Muscle of back (tissue), 11 donors: Measurements from ENCODE around the gene SLC5A11. TPM values are rescaled to one million over a fixed set of nuclear protein-coding genes. Genes with fewer than 3 reads are reported as not detected.
"Not testable (repeated sequence)": the region's sequence is repeated elsewhere in the genome, so short reads cannot be mapped to it uniquely, and the experiment has no call there.

ENCODE experiments used
- DNase-seq, 3 donors: peaks; one replicate each; pipeline versions ENCODE4 v3.0.0 to v3.0.0-alpha.2; 2013
- polyA plus RNA-seq, 10 donors: library from polyadenylated mRNA; unstranded; fragments of 120-200 nt; gene quantifications; one replicate each; pipeline ENCODE4 v1.2.1, GENCODE V29; 2013; ENCODE audit not compliant: insufficient read length in 10 of 10

Gene SLC5A11
- polyA plus RNA-seq, 10 donors: 0.11 to 0.72 (median 0.13) TPM; not detected in 5

GRCh38 chr16:24858219-24859041 lies 12.7 kb downstream of the SLC5A11 start:
- DNase-seq: peak; percentile 30 to 72 (median 46)

- no peak for DNase-seq
Measured at GRCh38 chr16:24861461-24861860, 15.7 kb downstream of the SLC5A11 start.

DNA sequence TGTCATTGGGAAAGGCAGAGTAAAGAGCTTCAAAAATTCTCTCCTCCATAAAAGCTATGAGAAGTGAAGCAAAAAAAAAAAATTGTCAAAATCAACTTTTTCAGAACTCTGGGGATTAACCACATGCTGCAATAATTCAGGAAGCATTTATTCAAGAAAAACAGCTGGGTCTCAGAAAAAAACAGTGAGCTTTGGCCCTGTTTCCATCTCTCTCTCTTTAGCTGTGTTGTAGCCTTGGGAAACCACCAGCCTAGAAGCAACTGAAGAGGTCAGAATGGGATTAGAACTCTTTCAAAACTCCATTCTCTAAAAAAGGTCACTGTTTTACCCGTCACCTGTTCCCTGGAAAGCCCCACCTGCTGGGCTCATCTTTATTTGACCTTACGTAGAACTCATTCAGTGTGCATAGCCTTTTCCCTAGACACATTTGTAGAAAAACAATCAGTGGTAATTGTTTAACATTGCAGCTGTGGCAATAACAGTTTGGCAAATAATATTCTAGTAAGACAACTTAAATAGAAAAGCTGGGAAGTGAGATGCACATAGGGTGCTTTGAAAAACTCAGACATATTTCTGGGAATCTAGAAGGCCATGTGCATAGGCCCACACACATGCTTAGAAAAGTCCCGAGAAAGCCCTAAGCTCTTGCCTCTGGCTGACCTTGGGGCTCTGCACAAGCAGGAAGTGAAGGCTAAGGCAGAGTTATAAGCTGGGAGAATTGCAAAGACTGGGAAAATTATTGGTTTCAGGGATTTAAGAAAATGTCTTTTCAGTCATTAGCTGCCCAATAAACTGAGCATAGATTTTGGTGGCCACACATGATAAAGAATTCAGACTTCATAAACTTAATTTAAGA lies 18.0 kb downstream of the SLC5A11 start:
- no peak for DNase-seq

DNA sequence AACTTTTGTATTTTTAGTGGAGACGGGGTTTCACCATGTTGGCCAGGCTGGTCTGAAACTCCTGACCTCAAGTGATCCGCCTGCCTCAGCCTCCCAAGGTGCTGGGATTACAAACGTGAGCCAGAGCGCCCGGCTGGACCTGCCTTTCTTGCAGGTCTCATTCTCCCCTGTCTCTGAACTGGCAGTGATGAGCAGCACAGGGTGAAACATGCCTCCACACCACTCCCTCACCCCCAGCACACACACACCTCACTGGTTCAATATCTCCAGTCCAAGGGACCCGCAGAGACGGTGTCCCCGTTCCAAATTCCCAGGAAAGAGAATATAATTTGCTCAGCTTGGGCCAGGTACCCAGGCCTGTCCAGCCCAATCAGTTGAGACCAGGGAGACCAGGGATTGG lies 23.3 kb downstream of the SLC5A11 start:
- no peak for DNase-seq

DNA sequence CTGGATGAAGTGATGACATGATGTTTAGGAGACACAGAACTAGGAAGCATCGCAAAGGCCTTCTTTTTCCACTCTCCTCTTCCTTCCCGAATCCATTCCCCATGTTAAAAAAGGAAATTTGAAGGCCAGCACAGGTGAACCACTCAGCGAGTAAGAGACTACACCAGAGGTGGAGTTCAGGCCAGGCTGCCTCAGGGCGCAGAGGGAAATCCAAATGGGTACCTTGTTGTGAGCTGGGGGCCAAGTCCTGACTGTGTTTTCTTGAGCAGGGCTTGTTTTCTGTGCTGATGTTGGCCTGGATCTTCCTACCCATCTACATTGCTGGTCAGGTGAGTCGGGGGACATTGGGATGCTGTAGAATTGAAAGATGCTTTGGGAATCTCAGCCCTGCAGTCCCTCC lies 26.1 kb downstream of the SLC5A11 start:
- no peak for DNase-seq

GRCh38 chr16:24873028-24873427 lies 27.3 kb downstream of the SLC5A11 start:
- no peak for DNase-seq

DNA sequence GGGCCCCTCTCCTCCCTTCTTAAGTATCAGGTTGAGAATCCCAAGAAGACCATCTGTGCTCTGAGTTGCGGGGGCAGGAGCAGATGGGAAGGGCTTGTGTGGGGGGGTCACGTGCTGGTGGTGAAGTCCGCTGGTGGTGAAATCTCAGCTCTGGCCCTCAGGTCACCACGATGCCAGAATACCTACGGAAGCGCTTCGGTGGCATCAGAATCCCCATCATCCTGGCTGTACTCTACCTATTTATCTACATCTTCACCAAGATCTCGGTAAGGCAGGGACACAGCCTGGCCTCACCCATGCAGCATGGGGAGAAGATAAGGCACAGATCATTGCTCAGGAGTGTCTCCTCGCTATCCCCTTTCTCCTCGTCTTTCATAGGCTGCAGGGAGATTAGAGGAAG lies 29.7 kb downstream of the SLC5A11 start:
- DNase-seq: no peak

DNA sequence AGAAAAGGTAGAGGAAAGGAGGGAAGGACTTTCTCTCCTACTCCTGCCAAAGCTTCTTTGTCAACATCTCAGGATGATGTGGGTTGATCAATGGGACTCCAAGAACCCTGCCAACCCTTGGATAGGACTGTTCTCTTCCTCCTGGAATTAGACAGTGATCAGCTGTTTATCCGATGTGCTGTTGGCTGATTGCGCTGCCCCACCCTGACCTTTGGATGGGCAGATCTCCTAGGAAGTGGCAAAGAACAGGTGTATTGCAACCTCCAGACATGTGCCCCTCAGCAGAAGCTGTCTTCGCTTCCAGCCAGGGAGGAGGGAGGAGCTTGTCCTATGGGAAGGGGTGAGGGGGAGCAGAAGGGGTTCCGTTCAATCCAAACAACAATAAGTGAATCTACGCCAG lies 30.5 kb downstream of the SLC5A11 start:
- DNase-seq: no peak

DNA sequence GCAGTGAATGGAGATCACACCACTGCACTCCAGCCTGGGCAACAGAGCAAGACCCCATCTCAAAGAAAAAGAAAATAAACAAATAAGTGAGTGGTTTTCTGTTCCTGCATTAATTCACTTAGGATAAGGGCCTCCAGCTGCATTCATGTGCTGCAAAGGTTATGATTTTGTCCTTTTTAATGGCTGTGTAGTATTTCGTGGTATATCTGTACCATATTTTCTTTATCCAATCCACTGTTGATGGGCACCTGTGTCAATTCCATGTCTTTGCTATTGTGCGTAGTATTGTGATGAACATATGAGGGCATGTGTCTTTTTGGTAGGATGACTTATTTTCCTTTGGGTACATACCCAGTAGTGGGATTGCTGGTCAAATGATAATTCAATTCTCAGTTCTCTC lies 33.9 kb downstream of the SLC5A11 start:
- DNase-seq: no peak

DNA sequence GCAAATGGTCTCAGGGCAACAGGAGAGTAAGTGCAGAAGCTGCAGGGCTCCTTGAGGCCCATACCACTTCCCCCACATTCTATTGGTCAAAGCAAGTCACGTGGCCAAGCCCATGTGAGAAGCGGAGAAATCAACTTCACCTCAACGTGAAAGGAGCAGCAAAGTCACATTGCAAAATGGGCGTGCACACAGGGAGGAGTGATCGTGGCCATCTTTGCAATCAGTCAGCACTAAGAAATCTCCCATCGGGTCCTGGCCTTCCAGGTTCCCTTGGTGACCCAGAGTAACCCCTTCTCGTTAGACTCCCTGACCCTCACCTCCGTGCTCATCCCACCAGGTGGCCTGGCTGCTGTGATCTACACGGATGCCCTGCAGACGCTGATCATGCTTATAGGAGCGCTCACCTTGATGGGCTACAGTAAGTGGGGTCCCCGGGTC lies 38.0 kb downstream of the SLC5A11 start:
- DNase-seq: no peak

- DNase-seq: no peak
Measured at GRCh38 chr16:24887472-24887871, 41.7 kb downstream of the SLC5A11 start.

DNA sequence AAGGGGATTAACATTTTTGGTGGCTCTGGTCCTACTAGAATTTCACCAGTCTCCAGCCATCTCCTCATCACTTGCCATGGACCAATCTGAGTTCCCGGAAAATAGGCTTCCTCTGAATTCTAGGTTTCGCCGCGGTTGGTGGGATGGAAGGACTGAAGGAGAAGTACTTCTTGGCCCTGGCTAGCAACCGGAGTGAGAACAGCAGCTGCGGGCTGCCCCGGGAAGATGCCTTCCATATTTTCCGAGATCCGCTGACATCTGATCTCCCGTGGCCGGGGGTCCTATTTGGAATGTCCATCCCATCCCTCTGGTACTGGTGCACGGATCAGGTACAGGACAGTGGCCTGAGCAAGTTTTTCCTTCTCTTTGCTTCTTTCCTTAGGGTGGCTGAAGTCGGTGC lies 45.0 kb downstream of the SLC5A11 start:
- DNase-seq: no peak

GRCh38 chr16:24896439-24896838 lies 50.7 kb downstream of the SLC5A11 start:
- no peak for DNase-seq

DNA sequence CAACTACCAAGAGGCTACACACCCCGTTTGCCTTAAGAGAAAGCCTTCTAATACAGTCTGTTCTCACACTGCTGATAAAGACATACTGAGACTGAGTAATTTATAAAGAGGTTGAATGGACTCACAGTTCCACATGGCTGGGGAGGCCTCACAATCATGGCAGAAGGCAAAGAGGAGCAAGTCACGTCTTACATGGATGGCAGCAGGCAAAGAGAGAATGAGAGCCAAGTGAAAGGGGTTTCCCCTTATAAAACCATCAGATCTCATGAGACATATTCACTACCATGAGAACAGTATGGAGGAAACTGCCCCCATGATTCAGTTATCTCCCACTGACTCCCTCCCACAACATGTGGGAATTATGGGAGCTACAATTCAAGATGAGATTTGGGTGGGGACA lies 51.8 kb downstream of the SLC5A11 start:
- not testable (repeated sequence) for DNase-seq

DNA sequence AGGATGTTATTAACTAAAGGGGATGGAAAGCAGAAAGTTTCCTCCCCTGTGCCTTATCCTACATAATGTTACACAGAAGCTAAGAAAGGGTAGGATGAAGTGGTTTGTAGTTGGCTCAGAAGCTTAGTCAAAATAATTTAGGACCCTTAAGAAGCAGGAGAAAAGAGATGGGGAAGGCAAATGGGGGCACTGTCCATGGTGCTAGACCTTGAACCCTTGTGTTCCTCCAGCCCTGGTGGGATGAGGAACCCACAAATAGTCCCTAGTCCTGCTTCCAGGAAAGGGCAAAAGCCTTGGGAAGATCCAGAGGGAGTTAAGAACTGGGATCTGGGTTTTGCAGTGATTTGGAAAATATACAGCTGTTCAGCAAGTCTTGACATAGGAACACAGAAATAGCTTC lies 54.5 kb downstream of the SLC5A11 start:
- DNase-seq: no peak

GRCh38 chr16:24906199-24906808 lies 60.5 kb downstream of the SLC5A11 start:
- peak in 2 of 3 donors; percentile 7 to 35 for DNase-seq

DNA sequence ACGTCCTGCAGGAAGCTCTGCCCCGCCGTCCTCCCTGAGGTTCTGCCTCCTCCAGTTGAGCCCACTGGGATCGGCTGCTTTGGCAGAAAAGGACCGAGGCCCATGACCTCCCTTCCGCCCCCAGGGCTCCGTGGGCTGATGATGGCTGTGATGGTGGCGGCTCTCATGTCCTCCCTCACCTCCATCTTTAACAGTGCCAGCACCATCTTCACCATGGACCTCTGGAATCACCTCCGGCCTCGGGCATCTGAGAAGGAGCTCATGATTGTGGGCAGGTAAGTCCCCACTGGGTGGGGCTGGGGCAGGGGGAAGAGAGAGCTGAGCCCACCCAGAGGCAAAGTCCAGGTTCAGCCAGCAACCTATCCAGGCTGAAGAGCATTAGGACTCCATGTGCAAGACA lies 61.1 kb downstream of the SLC5A11 start:
- DNase-seq: no peak

DNA sequence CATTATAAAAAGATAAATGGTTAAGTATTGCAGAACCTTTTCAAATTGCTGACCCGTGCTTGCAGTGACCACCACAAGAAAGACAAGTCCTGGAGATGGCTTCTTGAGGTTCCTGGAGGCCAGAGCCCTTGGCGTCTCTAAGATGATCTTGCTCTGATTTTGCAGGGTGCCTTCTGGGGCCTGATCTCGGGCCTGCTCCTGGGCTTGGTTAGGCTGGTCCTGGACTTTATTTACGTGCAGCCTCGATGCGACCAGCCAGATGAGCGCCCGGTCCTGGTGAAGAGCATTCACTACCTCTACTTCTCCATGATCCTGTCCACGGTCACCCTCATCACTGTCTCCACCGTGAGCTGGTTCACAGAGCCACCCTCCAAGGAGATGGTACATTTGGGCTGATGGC lies 63.0 kb downstream of the SLC5A11 start:
- no peak for DNase-seq

GRCh38 chr16:24909856-24910255 lies 64.1 kb downstream of the SLC5A11 start:
- DNase-seq: no peak

- no peak for DNase-seq
Measured at GRCh38 chr16:24915019-24915418, 69.3 kb downstream of the SLC5A11 start.

- DNase-seq: no peak
Measured at GRCh38 chr16:24915576-24915975, 69.8 kb downstream of the SLC5A11 start.

DNA sequence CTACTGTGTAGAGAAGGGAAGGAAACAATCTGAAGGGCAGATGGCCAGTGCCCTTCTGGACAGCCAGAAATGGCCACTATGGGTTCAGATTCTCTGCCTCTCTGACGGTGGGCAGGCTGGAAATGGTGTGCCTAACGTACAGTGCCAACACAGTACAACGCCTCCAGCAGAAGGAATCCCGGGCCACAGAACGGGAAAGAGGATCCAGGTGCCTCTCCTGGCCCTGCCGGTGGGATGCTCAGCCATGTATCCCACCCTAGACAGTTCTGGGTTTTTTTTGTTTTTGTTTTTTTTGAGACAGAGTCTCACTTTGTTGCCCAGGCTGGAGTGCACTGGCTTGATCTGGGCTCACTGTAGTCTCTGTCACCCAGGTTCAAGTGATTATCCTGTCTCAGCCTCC lies 71.5 kb downstream of the SLC5A11 start:
- no peak for DNase-seq

GRCh38 chr16:24917891-24918290 lies 72.1 kb downstream of the SLC5A11 start:
- DNase-seq: no peak
